Measurements from ENCODE around the gene DDX41. TPM values are rescaled to one million over a fixed set of nuclear protein-coding genes. Genes with fewer than 3 reads are reported as not detected.
"Not testable (repeated sequence)": the region's sequence is repeated elsewhere in the genome, so short reads cannot be mapped to it uniquely, and the experiment has no call there.

The DDX41 gene
- total RNA-seq, 1 donor from 2014 or later = 37.9 TPM

DNA sequence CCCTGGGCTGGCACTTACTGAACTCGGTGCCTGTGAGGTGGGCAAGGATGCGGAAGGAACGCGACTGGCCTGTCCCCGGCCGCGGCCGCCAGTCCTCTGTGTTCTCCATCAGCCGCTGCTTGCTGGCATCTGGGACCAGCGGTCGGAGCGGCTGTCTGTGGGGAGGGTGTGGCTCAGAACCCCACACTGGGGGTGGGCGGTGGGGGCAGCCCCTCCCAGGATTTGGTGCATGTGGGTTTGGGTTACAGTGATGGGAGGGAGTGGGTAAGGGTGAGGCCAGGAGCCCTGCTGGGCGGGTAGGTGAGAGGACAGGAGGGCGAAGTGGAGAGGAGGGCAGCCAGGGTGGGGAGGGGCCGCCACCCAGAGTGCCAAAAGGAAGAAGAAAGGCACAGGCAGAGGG is 25.8 kb downstream of the DDX41 start:
- intact Hi-C loops (cut with DNase I) = no loop called here
- DNase-seq (ENCODE audit: low spot score) = no peak

DNA sequence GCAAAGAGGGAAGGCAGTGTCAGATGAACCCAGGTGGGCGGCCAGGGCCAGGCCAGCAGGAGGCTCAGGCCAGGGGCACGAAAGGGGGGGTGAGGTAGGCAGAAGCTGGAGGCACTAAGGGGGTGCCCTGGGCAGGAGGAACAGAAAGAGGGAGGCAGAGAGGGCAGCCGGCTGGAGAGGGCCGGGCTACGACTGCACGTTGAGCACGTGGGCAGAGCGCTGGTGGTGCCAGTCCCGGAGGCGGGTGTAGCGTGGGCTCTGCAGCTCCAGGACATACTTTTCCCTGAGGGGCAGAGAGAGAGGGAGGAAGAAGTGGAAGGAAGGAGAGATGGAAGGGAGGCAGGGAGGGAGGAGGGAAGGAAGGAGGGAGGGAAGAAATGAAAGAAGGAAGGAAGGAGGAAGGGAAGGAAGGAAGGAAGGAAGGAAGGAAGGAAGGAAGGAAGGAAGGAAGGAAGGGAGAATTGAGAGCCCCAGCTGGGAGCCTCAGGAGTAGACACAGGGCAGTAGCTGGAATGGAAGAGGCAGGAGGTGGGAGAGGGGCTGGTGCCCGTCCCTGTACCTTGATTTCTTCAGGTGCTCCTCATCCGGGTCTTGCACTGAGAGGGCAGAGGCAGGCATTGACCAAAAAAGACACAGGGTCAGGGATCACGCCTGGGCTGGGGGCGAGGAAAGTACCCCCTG is 26.3 kb downstream of the DDX41 start:
- no peak for DNase-seq (ENCODE audit: low spot score)
- intact Hi-C loops (cut with DNase I) = no loop called here

DNA sequence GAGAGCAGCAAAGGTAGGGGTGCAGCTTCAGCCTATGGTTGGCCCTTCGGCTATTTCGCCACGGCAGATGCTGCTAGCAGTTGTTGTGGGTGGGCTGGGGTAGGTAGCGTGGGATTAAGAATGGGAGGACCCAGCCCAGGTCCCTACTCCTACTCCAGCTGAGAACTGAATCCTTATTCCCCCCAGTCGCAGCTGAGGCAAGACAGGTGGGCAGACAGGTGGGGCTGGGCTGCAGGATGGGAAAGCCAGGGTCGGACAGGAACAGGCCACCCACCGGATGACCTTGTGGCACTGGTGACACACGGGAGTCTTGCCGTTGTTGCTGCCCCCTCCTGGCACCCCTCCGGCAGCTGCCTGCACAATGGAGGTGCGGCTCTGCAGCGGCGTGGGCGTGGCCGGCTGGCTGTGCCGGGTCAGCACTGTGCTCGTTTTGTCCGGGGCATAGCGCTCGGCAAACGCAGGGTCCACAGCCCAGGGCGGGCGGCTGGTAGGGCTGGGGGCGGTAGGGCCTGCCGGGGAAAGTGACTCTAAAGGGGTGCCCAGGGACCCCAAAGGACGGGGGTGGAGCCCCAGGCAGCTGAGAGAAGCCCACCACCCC is 27.5 kb downstream of the DDX41 start:
- intact Hi-C loops (cut with DNase I) = no loop called here
- no peak for DNase-seq (ENCODE audit: low spot score)

DNA sequence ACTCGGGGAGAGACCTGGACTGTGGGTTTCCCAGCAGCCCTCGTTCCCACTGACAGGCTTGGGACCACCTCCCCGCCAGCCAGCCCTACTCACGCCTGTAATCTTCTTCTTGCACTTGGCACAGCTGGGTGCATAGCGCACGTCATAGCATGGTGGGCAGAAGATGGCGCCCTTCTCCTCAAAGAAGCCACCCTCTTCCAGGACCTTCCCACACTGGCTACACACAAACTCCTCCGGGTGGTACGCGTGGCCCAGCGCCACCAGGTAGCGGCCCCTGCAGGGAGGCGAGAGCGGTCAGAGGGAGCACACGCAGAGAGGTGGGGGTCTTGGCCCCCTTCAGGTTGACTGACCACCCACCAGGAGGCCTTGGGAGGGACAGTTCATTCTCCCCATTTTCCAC is 28.8 kb downstream of the DDX41 start:
- intact Hi-C loops (cut with DNase I) = no loop called here

DNA sequence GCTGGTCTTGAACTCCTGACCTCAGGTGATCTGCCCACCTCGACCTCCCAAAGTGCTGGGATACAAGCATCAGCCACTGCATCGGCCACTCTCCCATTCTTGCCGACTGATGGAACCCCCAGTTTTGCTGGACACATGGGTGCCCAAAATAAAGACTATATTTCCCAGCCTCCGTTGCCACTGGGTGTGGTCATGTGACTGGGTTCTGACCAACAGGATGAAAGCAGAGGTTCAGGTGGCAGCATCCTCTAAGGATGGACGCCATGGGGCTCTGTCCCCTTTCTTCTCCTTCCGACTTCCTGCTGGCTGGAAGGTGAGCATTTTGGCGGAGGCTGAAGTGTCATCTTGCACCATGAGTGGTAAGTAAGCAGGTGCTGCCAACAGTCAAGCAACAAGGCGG is 29.6 kb downstream of the DDX41 start:
- DNase-seq (ENCODE audit: low spot score) = no peak
- intact Hi-C loops (cut with DNase I) = no loop called here

More for the DNA sequence above, 28.8 kb downstream of the DDX41 start:
- no peak for DNase-seq (ENCODE audit: low spot score)

DNA sequence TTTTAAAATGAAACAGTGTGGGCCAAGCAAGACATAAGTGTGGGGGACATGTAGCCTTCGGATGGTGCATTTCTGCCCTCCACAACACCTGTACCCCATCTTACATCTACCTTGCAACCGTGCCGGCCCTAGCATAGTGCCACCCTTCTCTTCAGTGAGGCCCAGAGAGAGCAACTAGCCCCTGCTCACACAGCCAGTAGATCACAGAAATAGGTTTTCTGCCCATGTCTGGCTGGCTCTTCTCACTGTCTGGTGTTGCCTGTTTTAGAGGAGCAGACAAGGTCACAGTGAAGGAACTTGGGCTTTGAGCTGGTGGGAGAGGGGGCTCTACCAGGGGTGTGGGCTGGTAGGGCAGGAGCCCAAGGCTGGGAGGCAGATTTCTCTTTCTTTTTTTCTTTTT is 30.5 kb downstream of the DDX41 start:
- DNase-seq (ENCODE audit: low spot score) = no peak
- intact Hi-C loops (cut with DNase I) = no loop called here

DNA sequence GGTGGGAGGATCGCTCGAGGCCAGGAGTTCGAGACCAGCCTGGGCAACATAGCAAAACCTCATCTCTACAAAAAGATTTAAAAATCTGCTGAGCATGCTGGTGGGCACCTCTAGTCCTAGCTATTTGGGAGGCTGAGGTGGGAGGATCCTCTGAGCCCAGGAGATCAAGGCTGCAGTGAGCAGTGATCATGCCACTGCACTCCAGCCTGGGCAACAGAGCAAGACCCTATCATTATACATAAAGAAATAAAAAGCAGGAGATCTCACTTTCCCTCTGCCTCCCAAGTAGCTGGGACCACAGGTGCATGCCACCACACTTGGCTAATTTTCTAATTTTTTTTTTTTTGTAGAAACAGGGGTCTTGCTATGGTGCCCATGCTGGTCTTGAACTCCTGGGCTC is 31.0 kb downstream of the DDX41 start:
- intact Hi-C loops (cut with DNase I); DNase-seq (ENCODE audit: low spot score): not testable (repeated sequence)

DNA sequence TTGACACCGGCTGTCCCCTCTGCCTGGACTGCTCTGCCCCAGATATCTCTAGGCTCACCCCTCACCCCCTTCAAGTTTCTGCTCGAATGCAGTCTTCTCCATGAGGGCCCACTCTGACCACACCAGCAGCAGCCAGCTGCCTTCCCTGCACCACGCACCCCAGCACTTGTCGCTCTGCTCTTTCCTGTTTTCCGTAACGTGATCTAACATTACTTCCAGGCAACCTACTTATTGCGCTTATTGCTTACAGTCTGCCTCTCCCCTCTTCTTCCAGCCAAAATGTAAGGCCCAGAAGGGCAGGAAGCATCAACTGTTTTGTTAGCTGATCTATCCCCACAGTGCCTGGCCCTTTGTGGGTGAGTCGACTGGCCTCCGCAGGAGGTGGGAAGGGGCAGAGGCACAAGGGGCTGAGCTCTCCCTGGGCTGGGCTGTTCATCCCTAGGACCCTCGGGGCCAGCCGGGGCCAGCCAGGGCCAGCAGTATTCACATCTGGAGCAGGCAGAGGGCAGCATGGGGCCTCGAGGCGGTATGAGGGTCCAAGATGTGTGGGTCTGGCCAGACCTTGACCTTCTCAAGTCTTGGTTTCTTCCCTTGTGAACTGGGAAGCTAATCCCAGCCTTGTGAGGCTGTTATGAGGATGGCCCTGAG is 31.7 kb downstream of the DDX41 start:
- intact Hi-C loops (cut with DNase I) = no loop called here

DNA sequence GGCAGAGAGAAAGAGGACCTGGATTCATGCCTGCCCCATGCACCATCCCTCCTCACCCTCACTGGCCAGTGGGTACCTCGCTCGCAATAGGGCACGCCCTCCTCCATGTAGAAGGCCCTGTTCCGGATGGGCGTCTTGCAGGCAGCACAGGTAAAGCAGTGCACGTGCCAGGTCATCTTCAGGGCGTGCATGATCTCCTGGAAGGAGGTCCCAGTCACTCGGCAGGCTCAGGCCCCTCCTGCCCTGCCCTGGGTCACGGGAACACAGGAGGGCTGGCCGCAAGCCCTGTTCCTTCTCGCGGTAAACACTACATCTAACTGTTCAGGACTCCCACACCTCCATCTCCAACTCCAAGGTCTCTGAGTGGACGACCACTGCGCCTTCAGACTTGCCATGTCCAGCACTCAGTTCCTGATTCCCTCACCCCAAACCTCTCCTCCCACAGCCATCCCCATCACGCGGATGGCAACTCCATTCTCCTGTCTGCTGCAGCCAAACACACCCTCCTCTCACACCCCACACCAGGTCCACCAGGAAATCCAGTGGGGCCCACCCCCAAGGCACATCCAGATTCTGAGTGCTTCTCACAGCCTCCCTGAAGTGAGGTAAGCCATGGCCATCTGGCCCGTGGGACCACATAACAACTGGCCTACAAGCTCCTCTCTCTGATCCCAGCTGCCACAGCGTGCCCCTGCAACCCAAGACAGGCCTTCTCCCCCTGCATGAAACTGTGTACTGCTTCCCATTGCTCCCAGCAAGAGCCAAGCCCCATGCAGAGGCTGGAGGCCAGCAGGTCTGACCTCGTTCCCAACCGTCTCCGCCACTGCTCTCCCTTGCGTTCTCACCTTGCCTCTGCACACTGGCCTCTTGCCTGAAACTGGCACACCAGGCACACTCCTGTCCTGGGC is 32.5 kb downstream of the DDX41 start:
- no peak for DNase-seq (ENCODE audit: low spot score)
- intact Hi-C loops (cut with DNase I) = no loop called here

More for the DNA sequence above, 31.7 kb downstream of the DDX41 start:
- DNase-seq (ENCODE audit: low spot score) = no peak

DNA sequence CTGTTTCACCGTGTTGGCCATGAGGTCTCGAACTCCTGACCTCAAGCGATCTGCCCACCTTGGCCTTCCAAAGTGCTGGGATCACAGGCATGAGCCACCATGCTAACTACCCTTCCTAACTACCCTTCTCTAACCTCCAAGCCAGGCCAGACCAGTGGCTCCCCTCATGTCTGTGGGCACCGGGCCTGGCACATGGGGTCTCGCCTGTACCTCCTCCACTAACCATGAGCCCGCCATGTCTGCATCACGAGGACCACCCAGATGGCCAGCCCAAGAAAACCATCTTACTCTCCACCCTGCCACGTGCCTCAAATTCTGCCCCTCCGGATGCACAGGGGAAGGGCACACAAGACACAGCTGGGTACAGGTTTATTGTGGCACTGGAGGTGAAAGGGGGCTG is 33.7 kb downstream of the DDX41 start:
- no peak for DNase-seq (ENCODE audit: low spot score)
- intact Hi-C loops (cut with DNase I) = no loop called here

DNA sequence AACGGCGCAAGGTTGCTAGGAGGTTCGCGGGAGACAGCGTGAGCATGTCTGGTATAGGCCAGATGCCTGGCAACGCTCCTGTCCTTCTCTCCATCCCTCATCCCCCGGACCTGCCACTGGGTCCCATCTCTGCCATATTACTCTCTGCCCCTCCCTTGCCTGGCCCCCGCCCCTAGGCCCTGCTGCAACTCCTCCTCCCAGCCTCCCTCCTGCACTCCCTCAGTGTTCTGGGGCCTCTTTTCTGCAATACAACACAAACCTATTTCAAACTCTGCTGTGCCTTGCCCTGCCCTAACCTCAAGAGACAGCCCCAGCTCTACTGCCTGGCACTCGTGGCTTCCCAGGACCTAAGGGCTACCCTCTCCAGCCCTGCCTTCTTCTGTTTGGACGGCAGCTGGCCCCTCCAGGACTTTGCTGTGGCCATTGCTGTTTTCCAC is 34.4 kb downstream of the DDX41 start:
- no peak for DNase-seq (ENCODE audit: low spot score)
- intact Hi-C loops (cut with DNase I) = no loop called here

DNA sequence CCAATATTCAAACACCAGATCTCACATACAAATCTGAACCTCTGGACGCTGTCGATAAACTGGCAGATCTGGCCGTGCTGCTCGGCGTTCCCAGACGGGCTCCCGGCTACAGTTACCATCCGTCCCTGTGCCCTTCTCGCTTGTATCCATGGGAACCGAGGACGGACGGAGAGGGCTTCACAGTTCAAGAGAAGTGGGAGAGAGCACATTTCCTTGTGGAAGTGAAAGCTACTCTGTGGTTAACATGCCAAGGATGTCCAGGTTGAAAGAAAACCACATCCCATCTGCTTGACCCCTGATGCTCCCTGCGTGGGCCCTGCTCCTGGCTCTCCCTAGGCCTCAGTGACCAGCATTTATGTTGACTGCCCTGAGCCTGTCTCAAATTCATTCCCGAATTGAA is 37.0 kb downstream of the DDX41 start:
- no peak for DNase-seq (ENCODE audit: low spot score)
- intact Hi-C loops (cut with DNase I) = loop anchor here (2.0 kb wide), 2 partner anchors 17 to 23 kb away; partner anchors contain the start of gene PDLIM7

DNA sequence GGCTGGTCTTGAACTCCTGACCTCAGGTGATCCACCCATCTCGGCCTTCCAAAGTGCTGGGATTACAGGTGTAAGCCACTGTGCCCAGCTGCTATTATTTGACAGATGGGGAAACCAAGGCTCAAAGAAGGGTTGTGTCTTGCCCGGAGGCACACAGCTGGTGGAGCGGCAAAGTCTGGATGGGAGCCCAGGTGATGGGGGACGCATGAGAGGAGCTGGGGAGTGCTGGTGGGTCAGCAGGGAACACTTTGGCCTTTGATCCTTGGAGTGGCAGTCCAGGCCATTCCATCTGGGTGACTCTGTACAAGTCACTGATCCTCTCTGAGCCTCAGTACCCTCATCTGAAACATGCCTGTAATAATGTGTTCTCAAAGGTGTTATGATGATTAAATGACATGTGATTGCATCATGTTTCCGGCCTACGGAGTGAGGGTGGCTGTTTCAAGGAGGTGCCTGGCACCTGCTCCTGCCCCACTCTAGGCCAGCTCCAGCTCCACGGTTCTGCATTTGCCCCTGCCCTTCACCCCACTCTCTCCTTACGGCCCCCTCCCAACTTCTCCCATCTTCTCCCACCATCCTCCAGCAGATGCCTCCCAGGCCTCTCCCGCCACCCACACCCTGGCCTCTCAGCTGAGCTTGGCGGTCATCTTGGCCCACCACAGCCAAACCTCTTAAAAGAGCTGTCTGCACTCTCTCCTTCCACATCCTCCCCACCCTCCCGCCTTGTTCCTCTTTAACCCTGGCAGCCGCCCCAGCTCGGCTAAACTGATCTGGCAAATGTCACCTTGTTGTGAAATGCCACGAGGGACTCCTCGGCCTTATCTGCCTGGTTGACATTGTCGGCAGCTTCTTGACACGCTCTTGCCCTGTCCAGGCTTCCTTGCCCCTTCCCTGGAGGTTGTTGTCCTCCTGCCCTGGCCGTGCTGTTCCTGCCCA is 37.8 kb downstream of the DDX41 start:
- peak; percentile 95 for DNase-seq (ENCODE audit: low spot score)
- intact Hi-C loops (cut with DNase I) = loop anchor here (2.0 kb wide), 2 partner anchors 18 to 22 kb away; partner anchors contain the start of gene PDLIM7

DNA sequence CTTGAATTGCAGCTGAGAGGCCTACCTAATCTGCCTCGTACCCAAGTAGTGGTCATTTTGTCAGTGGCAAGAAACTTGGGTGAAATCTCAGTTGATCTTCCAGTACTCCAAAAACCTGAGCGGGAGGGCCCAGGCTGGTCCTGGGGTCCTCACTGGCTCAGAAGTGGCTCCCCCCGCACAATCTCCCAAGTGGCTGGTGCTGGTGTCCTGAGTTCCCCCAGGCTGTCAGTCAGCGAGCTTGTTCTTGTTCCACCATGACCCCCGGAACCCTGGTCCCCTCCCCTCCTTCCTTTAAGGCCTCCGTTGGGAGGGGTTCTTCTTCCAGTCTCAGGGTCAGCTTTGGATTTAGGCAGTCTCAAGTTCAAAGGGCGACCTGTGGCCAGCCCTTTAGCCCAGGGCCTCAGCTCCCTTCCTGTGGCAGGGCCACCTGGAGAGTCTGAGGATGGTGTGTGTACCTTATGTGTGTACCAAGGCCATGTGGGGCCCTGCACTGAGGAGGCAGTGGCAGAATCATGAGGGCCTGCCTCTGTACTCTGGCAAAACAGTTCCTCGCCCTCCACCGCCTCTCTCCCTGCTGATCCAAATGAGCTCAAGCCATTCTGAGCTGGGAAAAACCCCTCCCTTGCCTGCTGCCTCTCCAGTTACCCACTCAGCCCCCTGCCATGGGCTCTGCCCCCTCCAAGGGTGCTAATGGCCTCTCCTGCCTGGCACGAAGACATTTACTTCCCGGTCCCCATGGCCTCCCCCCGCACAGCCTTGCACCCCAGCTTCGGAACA is 38.9 kb downstream of the DDX41 start:
- DNase-seq (ENCODE audit: low spot score) = no peak

DNA sequence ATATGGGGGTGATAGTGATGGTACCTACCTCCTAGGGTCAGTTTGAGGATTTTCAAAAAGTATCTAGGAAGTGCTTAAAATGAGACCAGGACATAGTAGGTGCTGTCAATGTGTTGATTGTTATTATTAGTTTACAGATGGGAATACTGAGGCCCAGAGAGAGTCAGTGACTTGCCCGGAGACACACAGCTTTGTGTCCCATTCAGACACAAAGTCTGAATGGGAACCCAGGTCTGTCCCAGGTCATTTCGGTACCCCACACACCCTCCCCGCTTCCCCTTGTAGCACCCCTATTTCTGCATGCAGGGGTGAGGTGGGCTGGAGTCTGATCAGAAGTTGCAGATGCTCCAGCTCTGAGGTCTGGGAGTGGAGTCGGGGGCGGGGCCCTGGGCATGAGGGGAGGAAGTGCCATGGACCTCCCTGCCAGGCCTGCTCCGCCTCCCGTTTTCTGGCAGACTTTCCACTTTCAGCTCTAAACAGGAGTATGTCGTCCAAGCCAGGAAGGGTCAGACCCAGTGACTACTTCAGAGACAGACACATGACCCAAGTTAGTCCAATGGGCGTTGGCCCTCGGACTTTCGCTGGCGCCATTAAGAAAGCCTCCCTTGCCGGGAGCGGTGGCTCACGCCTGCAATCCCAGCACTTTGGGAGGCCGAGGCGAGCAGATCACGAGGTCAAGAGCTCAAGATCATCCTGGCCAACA is 40.1 kb downstream of the DDX41 start:
- no peak for DNase-seq (ENCODE audit: low spot score)
- intact Hi-C loops (cut with DNase I) = no loop called here

More for the DNA sequence above, 38.9 kb downstream of the DDX41 start:
- intact Hi-C loops (cut with DNase I) = loop anchor here (2.0 kb wide), 2 partner anchors 19 to 21 kb away; partner anchors contain the start of gene PDLIM7

DNA sequence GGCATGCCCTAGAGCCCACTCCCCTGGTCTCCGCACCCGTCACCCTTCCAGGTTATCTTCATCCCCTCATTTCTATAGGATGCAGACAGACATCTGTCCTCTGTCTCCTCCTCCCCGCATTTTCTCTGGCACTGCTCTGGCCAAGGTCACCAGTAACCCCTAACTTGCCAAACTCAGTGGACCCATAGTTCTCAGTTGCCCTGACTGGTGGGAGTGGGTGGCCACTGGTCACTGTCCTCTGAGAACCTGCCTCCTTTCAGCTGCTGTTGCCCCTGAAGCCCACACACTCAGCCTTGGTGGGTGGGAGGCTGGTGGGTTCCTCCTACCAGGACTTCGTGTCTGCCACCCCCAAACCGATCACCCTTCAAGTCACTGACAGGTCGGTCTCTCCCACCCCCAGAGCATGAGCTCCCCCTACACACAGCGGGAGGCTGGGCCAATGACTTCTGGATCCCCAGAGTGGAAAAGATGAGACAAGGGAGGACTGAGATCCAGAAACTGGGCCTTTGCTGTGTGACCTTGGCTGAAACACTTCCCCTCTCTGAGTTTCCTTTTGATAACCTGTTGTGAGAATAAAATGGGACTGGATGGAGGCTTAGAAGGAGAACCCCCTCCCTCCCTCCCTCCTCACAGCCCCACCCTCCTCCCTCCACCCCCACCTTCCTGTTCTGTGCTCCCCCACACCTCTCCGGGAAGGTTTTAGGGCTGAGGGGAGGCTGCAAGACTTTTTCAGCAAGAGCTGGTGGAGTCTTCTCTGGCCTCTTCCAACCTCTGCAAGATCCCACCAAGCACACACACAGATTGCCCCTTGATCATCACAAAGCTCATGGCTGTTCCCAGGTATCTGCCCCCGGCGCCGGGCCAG is 41.0 kb downstream of the DDX41 start:
- no peak for DNase-seq (ENCODE audit: low spot score)
- intact Hi-C loops (cut with DNase I) = no loop called here
